ENCODE data around the gene ZNF135. TPM values are rescaled to one million over a fixed set of nuclear protein-coding genes. Genes with fewer than 3 reads are reported as not detected.

ZNF135 gene
- total RNA-seq, 1 donor from 2014 or later, result 0.45 TPM

DNA sequence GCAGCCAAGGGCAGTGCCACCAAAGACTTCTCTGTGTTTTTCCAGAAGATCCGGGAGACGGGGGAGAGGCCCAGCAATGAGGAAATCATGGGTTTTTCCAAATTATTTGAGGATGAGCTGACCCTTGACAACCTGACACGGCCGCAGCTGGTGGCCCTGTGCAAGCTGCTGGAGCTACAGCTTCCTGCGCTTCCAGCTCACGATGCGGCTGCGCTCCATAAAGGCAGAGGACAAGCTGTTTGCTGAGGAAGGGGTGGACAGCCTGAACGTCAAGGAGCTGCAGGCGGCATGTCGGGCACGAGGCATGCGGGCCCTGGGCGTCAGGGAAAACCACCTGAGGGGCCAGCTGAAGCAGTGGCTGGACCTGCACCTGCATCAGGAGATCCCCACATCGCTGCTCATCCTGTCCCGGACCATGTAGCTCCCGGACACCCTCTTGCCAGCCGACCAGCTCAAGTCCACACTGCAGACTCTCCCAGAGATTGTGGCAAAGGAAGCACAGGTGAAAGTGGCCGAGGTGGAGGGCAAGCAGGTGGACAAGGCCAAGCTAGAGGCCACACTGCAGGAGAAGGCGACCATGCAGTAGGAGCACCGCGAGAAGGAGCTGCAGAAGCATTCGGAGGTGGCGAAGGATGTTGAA is 13.6 kb upstream of the ZNF135 start:
- DNase-seq (ENCODE audit: low spot score) (no peak), ATAC-seq (no peak)

DNA sequence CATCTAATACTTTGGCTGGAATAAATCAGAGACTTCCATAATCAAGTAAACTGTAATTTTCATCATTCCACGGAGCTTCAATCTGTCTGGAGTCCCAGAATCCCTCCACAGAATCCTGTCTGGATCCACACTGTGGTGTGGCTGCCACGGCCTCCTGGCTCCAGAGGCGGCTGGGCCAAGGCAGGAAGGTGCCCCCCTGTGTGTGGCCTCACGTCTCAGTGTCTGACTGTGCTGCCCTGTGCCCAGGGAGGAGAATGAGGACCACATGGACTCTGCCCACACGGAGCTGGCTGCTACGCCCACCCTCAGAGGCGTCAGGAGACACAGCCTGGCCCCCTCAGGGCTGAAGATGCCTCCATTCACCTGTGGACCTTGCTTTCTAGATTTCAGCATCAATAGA is 12.2 kb upstream of the ZNF135 start:
- ATAC-seq (no peak), DNase-seq (ENCODE audit: low spot score) (no peak)

DNA sequence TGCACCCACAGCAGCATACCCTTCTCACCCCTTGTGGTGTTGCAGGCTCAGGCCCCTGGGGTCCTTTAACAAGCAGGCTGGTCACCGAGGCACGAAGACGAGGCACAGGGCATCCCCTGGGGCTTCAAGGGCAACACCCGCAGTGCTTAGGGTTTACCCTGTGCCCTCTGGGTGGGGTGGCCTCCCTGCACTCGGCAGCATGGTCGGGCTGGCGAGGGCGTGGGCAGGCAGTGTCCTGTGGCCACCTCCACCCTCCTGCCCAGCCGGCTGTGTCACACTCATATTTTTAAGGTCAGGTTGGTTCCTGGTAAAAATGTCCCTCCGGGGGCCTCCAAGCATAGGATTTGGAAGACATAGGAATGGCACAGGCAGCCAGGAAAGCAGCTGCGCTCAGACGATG is 11.4 kb upstream of the ZNF135 start:
- no peak for DNase-seq (ENCODE audit: low spot score)
- ATAC-seq, result no peak

DNA sequence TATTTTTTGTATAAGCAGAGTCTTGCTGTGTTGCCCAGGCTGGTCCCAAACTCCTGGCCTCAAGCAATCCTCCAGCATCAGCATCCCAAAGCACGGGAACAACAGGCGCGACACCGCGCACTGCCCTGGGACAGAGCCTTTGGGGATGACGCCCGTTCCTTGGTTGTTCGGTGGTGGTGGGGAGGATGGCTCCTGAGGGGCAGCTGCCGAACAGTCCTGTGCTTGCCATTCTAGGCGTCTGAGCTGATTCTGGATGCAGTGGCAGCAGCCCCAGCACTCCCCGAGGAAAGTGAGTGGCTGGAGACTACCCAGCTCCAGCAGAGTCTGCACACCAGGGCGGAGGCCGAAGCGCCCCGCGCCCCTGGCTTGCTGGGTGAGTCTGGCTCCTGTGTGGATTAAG is 6.8 kb upstream of the ZNF135 start:
- no peak for DNase-seq (ENCODE audit: low spot score)
- no peak for ATAC-seq

DNA sequence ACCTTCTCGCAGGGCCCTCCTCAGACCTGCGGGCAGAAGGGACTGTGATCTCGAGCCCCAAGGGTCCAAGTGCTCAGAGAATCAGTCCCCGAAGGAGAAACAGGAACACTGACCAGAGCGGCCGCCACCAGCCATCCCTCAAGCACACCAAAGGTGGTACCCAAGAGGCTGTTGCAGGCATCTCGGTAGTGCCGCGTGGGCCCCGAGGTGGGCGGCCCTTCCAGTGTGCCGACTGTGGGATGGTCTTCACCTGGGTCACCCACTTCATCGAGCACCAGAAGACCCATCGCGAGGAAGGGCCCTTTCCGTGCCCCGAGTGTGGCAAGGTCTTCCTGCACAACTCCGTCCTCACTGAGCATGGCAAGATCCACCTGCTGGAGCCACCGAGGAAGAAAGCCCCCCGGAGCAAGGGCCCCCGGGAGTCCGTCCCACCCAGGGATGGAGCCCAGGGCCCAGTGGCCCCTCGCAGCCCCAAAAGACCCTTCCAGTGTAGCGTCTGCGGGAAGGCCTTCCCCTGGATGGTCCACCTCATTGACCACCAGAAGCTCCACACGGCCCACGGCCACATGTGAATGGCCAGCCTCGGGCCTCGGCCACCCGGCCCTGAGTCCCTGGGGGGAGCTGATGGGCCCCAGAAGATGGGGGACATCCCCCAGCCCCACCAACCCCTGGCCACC is 5.5 kb upstream of the ZNF135 start:
- DNase-seq (ENCODE audit: low spot score) (no peak), ATAC-seq (no peak)

DNA sequence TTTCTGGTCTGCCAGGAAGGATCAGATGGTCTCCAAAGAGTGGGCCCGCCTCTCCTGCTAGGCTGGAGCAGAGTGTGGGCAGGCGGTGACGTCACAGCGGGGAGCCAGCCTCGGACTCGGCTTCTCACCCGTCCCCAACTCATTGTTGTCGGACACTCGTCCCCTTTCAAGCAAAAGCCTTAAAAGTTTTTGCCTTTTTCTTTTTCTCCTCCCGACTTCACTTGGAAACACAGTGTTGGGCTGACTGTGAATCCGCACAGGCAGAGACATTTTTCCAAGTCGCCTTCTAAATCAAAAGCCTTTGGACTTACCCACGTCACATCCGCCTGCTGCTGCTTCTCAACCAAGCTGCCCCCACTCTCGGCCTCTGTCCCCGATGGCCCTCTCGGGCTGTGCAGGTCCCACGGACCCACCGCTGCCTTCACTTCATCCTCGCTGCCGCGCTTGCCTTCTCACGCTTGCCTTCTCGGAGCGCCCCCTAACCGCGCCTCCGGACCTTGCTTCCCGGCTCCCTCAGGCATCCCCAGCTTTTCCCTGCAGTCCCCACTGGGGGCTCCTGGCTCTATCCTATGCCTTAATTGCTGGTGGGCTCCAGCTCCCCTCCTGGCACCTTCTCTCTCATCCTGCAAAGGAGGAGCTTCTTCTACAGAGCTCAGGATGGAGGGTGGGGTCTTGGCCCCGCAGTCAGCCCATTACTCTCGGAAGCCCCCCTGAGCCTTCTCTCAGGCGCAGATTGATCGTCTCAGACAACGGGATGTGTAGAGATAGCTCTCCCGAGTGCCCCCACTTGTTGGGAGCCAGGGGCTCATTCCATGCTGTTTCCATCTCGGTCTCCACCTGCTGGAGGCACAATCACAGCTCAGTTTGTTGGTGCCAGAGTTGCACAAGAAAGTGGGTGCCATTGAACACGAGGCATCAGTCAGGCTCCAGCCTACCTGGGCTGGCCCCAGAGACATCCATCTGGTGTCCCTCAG is 3.9 kb upstream of the ZNF135 start:
- no peak for ATAC-seq
- DNase-seq (ENCODE audit: low spot score), result no peak

DNA sequence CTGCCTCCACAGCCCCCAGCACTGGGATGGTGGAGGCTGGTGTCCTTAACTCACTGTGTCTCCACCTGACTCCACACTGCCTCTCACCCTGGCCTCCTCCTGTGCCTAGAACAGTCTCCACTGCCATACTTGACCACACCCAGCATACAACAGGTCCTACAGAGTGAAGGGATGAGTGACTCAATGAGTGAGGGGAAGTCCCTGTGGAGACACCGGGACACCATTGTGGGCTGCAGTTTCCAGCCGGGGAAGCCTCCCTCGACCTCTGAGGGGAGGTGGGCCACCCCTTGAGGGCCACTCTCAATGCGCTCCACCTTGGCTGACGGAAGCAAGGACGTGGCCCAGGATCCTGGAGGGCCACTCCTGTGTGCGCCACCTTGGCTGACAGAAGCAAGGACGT is 2.8 kb upstream of the ZNF135 start:
- ATAC-seq, result no peak

DNA sequence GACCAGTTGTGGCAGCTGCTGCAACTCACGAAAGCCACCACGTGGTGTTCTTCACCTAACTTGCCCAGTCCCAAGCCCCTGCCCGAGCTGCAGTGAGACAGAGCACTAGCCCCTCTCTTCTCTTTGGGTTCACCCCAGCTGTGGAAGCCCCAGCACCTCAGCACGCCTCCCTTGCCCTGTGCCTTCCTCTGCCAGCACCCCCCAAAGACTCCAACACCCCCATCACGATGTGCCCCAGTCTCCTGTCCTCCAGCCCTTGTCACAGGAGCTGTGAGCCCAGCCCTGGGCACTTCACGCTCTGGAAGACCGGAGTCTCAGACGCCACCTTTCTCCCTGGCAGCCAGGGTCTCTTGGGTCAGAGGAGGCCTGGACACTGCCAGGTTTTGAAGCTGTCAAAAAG is 2.2 kb upstream of the ZNF135 start:
- no peak for ATAC-seq
- DNase-seq (ENCODE audit: low spot score), result no peak

More for the DNA sequence above, 2.8 kb upstream of the ZNF135 start:
- DNase-seq (ENCODE audit: low spot score), result no peak

DNA sequence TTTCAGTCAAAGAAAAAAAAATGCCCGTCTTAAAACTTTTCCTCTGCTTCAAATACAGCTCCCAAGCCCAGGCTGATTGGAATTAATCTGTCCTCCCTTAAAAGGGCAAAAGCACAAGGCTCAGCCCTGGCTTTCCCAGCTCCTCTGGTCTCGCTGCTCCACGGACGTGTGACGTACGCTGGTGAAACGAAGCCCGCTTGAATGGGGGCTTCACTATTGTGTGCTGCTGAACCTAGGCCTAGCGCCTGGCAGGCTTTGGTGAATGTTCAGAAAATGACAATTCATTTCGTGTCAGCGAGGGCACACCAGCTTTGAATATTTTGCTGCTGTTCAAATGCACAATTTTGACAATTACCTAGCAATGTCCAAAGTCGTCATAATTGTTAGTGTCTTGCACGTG is 615 bp upstream of the ZNF135 start:
- no peak for DNase-seq (ENCODE audit: low spot score)
- ATAC-seq, result no peak

DNA sequence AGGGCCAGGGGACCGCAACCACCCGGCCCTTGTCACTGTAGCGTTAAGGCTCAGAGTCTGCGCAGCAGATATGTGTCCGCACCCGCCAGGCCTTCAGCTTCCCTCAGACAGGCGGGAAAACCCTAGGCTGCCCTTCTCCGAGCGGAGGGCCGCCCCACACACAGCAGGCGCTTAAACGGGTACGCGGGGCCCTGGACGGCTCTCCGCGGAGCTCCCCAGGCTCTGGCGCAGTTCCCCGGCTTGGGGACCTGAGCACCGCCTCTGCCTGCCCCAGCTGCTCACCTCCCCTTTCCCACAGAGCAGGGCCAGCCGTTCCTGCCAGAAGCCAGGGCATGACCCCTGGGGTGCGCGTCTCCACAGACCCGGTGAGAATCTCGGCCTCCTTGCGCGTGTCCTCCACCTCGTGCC is 593 bp downstream of the ZNF135 start:
- no peak for ATAC-seq

DNA sequence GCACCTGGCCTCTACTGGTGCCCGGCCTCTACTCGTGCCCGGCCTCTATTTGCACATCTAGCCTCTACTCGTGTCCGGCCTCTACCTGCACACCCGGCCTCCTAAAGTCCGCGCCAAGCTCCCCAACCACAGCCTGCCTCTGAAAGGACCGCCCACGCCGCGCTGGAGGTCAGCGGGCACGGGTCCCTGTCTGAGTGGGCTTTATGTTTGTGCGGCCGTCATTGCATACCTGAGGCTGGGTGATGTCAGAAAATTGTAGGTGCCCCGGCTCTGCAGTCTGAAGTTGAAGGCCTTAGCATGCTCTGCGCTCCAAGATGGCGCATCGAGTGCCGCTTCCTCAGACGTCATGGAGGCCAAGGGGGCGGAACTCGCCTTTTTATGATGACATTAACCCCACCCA is 1.1 kb downstream of the ZNF135 start:
- no peak for DNase-seq (ENCODE audit: low spot score)
- no peak for ATAC-seq

More for the DNA sequence above, 593 bp downstream of the ZNF135 start:
- DNase-seq (ENCODE audit: low spot score), result no peak

DNA sequence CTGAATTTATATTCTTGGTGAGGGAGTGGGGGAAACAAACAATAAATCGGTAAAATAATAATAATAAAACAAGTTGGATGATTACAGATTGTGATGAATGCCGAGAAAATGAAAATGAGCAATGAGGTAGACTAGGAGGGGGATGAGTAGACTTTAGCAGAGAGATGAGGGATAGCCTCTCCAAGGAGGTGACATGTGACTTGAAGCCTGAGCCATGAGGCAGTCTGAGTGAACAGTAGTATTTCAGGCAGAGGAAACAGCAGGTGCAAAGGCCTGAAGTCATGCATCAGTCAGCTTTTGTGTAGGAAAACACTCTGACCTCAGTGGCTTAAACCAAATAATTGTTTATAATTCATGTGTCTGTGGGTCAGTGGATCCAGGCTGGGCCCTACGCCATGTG is 4.6 kb downstream of the ZNF135 start:
- no peak for DNase-seq (ENCODE audit: low spot score)
- no peak for ATAC-seq

DNA sequence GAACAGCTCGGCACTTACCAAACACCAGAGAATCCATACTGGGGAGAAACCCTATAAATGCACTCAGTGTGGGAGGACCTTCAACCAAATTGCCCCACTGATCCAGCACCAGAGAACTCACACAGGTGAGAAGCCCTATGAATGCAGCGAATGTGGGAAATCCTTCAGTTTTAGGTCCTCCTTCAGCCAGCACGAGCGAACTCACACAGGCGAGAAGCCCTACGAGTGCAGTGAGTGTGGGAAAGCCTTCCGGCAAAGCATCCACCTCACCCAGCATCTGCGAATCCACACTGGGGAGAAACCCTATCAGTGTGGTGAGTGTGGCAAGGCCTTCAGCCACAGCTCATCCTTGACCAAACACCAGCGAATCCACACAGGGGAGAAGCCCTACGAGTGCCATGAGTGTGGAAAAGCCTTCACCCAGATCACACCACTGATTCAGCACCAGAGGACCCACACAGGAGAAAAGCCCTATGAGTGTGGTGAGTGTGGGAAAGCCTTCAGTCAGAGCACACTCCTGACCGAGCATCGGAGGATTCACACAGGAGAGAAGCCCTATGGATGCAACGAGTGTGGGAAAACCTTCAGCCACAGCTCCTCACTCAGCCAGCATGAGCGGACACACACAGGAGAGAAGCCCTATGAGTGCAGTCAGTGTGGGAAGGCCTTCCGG is 8.3 kb downstream of the ZNF135 start:
- DNase-seq (ENCODE audit: low spot score) (no peak), ATAC-seq (no peak)

DNA sequence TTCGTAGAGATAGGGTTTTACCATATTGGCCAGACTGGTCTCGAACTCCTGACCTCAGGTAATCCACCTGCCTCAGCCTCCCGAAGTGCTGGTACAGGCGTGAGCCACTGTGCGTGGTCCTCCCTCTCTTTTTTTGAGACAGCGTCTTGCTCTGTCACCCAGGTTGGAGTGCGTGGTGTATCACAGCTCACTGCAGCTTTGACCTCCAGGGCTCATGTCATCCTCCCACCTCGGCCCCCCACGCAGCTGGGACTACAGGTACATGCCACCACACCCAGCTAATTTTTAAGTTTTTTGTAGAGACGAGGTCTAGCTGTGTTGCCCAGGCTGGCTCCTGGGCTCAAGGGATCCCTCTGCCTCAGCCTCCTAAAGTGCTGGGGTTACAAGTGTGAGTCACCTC is 20.7 kb downstream of the ZNF135 start:
- ATAC-seq, result no peak

DNA sequence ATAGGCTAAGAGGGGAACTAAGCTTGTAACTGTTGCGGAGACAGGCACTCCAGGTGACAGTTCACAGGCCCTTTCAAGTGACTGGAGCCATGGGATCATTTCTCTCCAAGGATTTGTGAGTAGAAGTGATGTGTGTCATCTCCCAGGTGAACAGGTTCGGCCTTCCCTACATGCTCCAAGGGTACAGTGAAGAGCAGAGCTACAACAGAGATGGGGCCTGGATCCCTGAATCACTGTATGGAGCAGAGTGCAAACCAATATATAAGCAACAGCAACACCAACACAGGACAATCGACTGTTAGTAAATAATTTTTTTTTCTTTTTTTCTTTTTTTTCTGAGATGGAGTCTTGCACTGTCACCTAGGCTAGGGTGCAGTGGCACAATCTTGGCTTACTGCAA is 23.9 kb downstream of the ZNF135 start:
- ATAC-seq (no peak), DNase-seq (ENCODE audit: low spot score) (no peak)

More for the DNA sequence above, 20.7 kb downstream of the ZNF135 start:
- DNase-seq (ENCODE audit: low spot score), result no peak

DNA sequence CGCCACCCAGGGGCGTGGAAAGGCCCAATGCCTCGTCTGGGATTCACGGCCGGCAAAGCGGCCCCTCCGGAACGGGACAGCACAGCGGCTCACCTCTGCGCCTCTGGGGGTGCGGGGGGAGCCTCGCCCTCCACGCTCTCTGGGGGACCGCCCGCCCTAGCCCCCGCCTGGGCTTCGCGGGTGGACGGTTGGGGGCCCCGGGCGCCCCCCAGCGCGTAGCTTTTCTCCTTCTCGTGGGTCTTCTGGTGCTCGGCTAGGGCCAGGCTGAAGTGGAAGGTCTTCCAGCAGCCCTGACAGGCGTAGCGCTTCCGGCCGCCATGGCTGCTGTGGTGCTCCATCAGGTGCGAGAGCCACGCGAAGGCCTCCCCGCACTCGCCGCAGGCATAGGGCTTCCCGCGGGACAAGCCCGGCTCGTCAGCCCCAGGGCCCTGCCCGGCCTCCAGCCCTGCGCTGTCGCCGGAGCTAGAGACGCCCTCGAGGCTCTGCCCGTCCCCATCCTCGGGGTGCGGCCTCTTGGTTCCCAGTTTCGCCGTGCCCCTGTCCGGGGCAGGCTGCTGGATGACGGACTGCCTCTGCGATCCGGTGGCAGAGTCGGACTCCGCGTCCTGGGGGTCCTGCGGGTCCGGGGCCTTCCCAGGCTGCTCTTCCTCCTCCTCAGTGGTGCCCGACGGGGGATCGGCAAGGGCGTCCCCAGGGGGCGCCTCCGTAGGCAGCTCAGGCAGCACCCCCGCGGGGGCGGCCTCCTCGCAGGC is 25.7 kb downstream of the ZNF135 start:
- ATAC-seq, result no peak
- DNase-seq (ENCODE audit: low spot score), result no peak

DNA sequence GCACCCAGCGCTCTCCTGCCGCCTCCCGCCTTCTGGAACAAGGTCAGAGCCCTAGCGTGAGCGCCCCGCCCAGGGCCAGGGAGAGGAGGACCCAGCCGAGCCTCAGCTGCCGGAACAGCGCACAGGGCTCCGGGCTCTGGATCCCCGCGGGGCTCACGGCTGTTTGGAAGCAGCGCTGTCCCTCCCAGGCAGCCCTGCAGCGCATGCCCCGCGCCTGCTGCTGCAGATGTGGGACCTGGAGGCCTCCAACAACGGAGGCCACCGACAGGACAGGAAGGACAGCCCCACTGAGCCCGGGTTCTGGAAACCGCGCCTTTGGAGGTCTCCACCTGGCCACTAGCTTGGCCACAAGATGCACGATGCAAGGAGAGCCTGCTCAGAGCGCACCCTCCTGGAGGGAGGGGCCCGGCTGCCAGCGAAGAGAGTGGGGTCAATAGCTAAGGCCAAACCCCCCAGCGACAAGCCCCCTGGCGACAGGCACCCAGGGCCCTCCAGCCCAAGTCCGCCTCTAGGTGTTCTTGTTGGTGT is 26.3 kb downstream of the ZNF135 start:
- no peak for DNase-seq (ENCODE audit: low spot score)
- no peak for ATAC-seq

DNA sequence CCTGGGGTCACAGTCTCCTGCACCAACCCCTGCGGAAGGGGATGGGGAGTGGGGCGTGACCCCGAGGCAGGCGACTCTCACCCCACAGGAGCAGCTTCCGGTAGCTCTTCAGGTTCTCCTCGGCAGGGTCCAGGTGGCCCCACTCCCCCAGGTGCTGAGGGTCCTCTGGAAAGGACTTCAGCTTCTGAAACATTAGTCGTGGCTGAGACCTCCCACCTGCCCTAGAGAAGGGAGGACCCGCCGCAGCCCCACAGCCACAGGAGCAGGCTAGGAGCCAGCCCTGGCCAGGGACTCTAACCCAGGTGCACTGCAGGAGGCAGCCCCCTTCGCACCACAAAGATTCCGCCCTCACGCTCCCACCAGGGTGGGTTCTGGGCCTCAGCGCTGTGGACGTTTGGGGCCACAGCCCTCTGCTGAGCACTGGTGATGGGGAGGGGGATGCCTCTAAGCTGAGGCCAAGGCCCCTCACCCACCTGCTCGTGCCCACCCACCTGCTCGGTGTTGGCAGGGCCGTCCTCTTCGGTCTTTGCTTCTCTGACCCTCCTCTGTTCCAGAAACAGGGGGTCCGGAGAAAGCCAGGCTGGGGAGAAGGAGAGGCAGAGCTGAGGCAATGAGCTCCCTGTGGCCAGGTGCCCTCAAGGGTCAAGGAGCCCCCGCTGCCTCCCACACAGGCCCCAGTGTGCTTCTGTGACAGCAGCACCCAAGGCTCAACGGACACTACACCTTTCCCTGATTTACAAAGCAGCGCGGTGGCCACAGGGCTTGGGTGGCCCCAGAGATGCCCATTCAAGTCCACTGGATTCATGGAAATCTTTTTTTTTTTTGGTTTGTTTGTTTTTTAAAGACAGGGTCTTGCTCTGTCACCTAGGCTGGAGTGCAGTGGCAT is 28.0 kb downstream of the ZNF135 start:
- DNase-seq (ENCODE audit: low spot score), result no peak
- no peak for ATAC-seq

DNA sequence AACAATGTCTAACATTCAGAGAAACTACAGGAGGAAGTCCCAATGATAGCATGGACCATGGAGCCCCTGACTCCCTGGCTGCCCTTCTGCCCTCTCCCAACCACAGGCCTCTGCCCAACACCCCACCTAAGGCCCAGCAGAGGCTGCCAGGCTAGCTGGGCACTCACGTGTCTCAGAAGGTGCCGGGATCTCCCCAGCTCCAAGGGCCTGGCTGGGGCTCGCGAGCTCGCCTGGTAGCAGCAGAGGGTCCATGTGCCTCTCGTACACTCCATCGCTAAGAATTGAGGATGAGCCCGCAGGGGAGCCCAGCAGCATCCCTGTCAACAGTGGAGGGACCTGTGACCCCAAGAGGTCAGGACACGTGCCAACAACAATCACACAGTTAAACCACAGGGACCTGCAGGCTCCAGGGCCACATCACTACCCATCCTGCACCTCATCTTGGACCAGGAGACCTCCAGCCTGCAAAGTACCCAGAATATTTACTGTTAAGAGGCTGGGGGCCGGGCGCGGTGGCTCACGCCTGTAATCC is 29.5 kb downstream of the ZNF135 start:
- no peak for ATAC-seq
- DNase-seq (ENCODE audit: low spot score), result no peak
